Liver (tissue), 9 donors: Measurements from ENCODE around the gene P4HTM. TPM values are rescaled to one million over a fixed set of nuclear protein-coding genes. Genes with fewer than 3 reads are reported as not detected.
A peak's percentile ranks its signal among the peaks of the same experiment; 100 is the strongest.

Experiments used
- DNase-seq: peaks from one replicate; pipeline ENCODE4 v3.0.0-alpha.2; 2017; ENCODE audit warnings: low spot score
- H3K27ac ChIP-seq, 2 donors: one replicate each; pipeline ENCODE4 v1.7.0; 2013; ENCODE audit warnings: inconsistent platforms in 2 of 2, low read length in 2 of 2, control low read depth in 1 of 2, low read depth in 1 of 2, mild to moderate bottlenecking in 1 of 2
- H3K27me3 ChIP-seq, 4 donors: one replicate each; pipeline versions ENCODE4 v1.6.1 to v1.7.0; 2013; ENCODE audit warnings: low read length in 3 of 4, inconsistent platforms in 1 of 4, mild to moderate bottlenecking in 1 of 4, moderate library complexity in 1 of 4; ENCODE audit not compliant: control insufficient read depth in 4 of 4, insufficient read depth in 4 of 4
- H3K36me3 ChIP-seq, 4 donors: one replicate each; pipeline versions ENCODE4 v1.6.1 to v1.7.0; 2013; ENCODE audit warnings: low read length in 3 of 4, mild to moderate bottlenecking in 3 of 4, low read depth in 1 of 4, moderate library complexity in 1 of 4; ENCODE audit not compliant: control insufficient read depth in 4 of 4, insufficient read depth in 3 of 4
- H3K4me1 ChIP-seq, 4 donors: one replicate each; pipeline versions ENCODE4 v1.6.1 to v1.7.0; 2013; ENCODE audit warnings: low read length in 3 of 4, mild to moderate bottlenecking in 3 of 4, moderate library complexity in 1 of 4; ENCODE audit not compliant: control insufficient read depth in 4 of 4, insufficient read depth in 4 of 4
- H3K4me3 ChIP-seq, 3 donors: one replicate each; pipeline versions ENCODE4 v1.6.1 to v1.7.0; 2013; ENCODE audit warnings: low read length in 3 of 3, control low read depth in 1 of 3, low read depth in 1 of 3, mild to moderate bottlenecking in 1 of 3
- H3K9ac ChIP-seq, 2 donors: one replicate each; pipeline ENCODE4 v1.7.0; 2013; ENCODE audit warnings: low read length in 2 of 2, mild to moderate bottlenecking in 2 of 2, moderate library complexity in 2 of 2, control low read depth in 1 of 2, low read depth in 1 of 2
- H3K9me3 ChIP-seq, 4 donors: one replicate each; pipeline versions ENCODE4 v1.6.1 to v1.7.0; 2013; ENCODE audit warnings: low read length in 3 of 4; ENCODE audit not compliant: control insufficient read depth in 4 of 4
- ATF3 ChIP-seq: IDR thresholded peaks from 2 replicates; pipeline ENCODE4 v1.6.1; 2016; ENCODE audit warnings: antibody characterized with exemption
- CTCF ChIP-seq: fragments of 150-350 bp; IDR thresholded peaks from 2 replicates; pipeline ENCODE4 v1.5.1; 2017; ENCODE audit warnings: improper control_type of control experiment, low read depth, low read length; ENCODE audit not compliant: missing input control
- FOXA2 ChIP-seq: IDR thresholded peaks from 2 replicates; pipeline ENCODE4 v1.6.1; 2016; ENCODE audit warnings: antibody characterized with exemption
- GABPA ChIP-seq, 2 donors: IDR thresholded peaks in 1 of 2; conservative IDR thresholded peaks in 1 of 2; 2 replicates each; pipeline ENCODE4 v1.6.1; 2016; ENCODE audit warnings: antibody characterized with exemption in 2 of 2, mild to moderate bottlenecking in 1 of 2, moderate library complexity in 1 of 2
- HNF4A ChIP-seq, 2 donors: conservative IDR thresholded peaks; 2 replicates each; pipeline ENCODE4 v1.6.1; 2016; ENCODE audit warnings: antibody characterized with exemption in 2 of 2, mild to moderate bottlenecking in 2 of 2
- HNF4G ChIP-seq: IDR thresholded peaks from 2 replicates; pipeline ENCODE4 v1.6.1; 2016; ENCODE audit warnings: antibody characterized with exemption
- JUND ChIP-seq, 2 donors: IDR thresholded peaks; 2 replicates each; pipeline ENCODE4 v1.6.1; 2016; ENCODE audit warnings: antibody characterized with exemption in 2 of 2
- MAX ChIP-seq: IDR thresholded peaks from 2 replicates; pipeline ENCODE4 v1.6.1; 2016; ENCODE audit warnings: antibody characterized with exemption
- NR2F2 ChIP-seq: IDR thresholded peaks from 2 replicates; pipeline ENCODE4 v1.6.1; 2016; ENCODE audit warnings: antibody characterized with exemption
- RAD21 ChIP-seq, 2 donors: IDR thresholded peaks; 2 replicates each; pipeline ENCODE4 v1.6.1; 2016; ENCODE audit warnings: antibody characterized with exemption in 2 of 2, mild to moderate bottlenecking in 2 of 2
- REST ChIP-seq: IDR thresholded peaks from 2 replicates; pipeline ENCODE4 v1.6.1; 2016; ENCODE audit warnings: antibody characterized with exemption, mild to moderate bottlenecking
- RXRA ChIP-seq, 2 donors: IDR thresholded peaks; 2 replicates each; pipeline ENCODE4 v1.6.1; 2017 to 2018; ENCODE audit warnings: antibody characterized with exemption in 2 of 2, mild to moderate bottlenecking in 1 of 2
- SP1 ChIP-seq: IDR thresholded peaks from 2 replicates; pipeline ENCODE4 v1.6.1; 2018; ENCODE audit warnings: antibody characterized with exemption, mild to moderate bottlenecking
- TAF1 ChIP-seq: conservative IDR thresholded peaks from 2 replicates; pipeline ENCODE4 v1.6.1; 2016; ENCODE audit warnings: antibody characterized with exemption, mild to moderate bottlenecking
- YY1 ChIP-seq: IDR thresholded peaks from 2 replicates; pipeline ENCODE4 v1.6.1; 2016; ENCODE audit warnings: antibody characterized with exemption, mild to moderate bottlenecking
- ZBTB33 ChIP-seq: IDR thresholded peaks from 2 replicates; pipeline ENCODE4 v1.6.1; 2016; ENCODE audit warnings: antibody characterized with exemption
- WGBS: extraction: QIAGEN DNeasy Blood & Tissue Kit; methylation state at CpG from one replicate; pipeline ENCODE4 v1.1.7; 2013; 5-methylcytosine and 5-hydroxymethylcytosine counted together
- polyA plus RNA-seq, 2 donors: library from polyadenylated mRNA; stranded (reverse) in 1 of 2; unstranded in 1 of 2; fragments of 200-250 nt in 1 of 2; fragments of >200 nt in 1 of 2; fragmentation: Nextera tagmentation in 1 of 2; extraction: Ambion mirVana in 1 of 2; gene quantifications; one replicate each; pipeline versions ENCODE4 v1.2.1 to v1.2.3, GENCODE V29; 2013 to 2015
- total RNA-seq, 2 donors: library from RNA; depleted of rRNA; stranded (reverse); fragments of >200 nt; gene quantifications; one replicate each; pipeline ENCODE4 v1.2.3, GENCODE V29; 2014
- donor health status: healthy.
- donor health status: healthy.
- donor health status: healthy.
- donor health status: healthy.
- donor health status: healthy.

Gene P4HTM
- total and polyA plus RNA-seq, 4 donors = 10.0 to 16.2 (median 11.9) TPM

- Histone ChIP-seq H3K9me3 (no peaks in the 10 kb centered on the region), H3K27me3 (no peaks in the 10 kb centered on the region), H3K9ac (no peak overlapping the region), H3K36me3 (peaks cover 0 to 2% (median 0%) of the 10 kb centered on the region in 4 donors), H3K4me1 (peaks cover 6 to 31% (median 20%) of the 10 kb centered on the region in 4 donors), H3K4me3 (no peak overlapping the region), H3K27ac (no peak overlapping the region)
- 97% methylated on average over 3 of the region's 3 CpGs for WGBS
- no peak for DNase-seq
- TF ChIP-seq CTCF (no peak), HNF4A (conservative IDR thresholded peaks at IDR 0.05) (no peak), JUND (IDR thresholded peaks at IDR 0.05) (no peak), TAF1 (no peak), GABPA (IDR thresholded peaks at IDR 0.05 in 1 of 2, conservative IDR thresholded peaks at IDR 0.05 in 1 of 2) (no peak), YY1 (no peak), MAX (no peak), FOXA2 (no peak), RXRA (IDR thresholded peaks at IDR 0.05) (no peak), NR2F2 (no peak), RAD21 (IDR thresholded peaks at IDR 0.05) (no peak), ZBTB33 (no peak), REST (no peak)
Observed at GRCh38 chr3:49005303-49005680, 15.3 kb downstream of the P4HTM start.

GRCh38 chr3:49005998-49006397, 16.0 kb downstream of the P4HTM start:
- Histone ChIP-seq H3K9me3 (no peaks in the 10 kb centered on the region), H3K36me3 (peaks cover 0 to 2% (median 0%) of the 10 kb centered on the region in 4 donors), H3K4me1 (peaks cover 6 to 31% (median 20%) of the 10 kb centered on the region in 4 donors), H3K4me3 (peak overlapping the region in 1 of 3 donors; percentile 64), H3K27ac (no peak overlapping the region), H3K9ac (no peak overlapping the region), H3K27me3 (no peaks in the 10 kb centered on the region)
- WGBS = 95% methylated on average over 5 of the region's 5 CpGs
- no peak for TF ChIP-seq ATF3
- TF ChIP-seq RXRA (IDR thresholded peaks at IDR 0.05) = no peak
- TF ChIP-seq CTCF = no peak
- TF ChIP-seq HNF4G = no peak
- TF ChIP-seq REST = no peak
- no peak for TF ChIP-seq TAF1
- no peak for TF ChIP-seq FOXA2
- no peak for TF ChIP-seq SP1
- no peak for DNase-seq
